Measurements from ENCODE around the gene DHRSX. TPM values are rescaled to one million over a fixed set of nuclear protein-coding genes. Genes with fewer than 3 reads are reported as not detected.
"Not testable (repeated sequence)": the region's sequence is repeated elsewhere in the genome, so short reads cannot be mapped to it uniquely, and the experiment has no call there.

The DHRSX gene
- total RNA-seq, 1 experiment from 2014 or later = 14.0 TPM

- H3K27me3 ChIP-seq (ENCODE audit: low read length); H3K4me1 ChIP-seq (ENCODE audit: low read length); H2AFZ ChIP-seq (ENCODE audit: low read length); H3K27ac ChIP-seq (ENCODE audit: low read length); H3K9me3 ChIP-seq (ENCODE audit: low read length); DNase-seq; H3K4me3 ChIP-seq (ENCODE audit: low read length); H3K4me2 ChIP-seq (ENCODE audit: low read depth, low read length, poor library complexity, severe bottlenecking); H4K20me1 ChIP-seq (ENCODE audit: insufficient read depth, low read depth, low read length); H3K79me2 ChIP-seq (ENCODE audit: low read length); H3K36me3 ChIP-seq (ENCODE audit: insufficient read depth, low read length); H3K9me2 ChIP-seq (replicated peaks; ENCODE audit: insufficient read depth, low read length); H3K9ac ChIP-seq (ENCODE audit: low read length): not testable (repeated sequence)
Measured at GRCh38 chrX:2350703-2351102, 150.1 kb downstream of the DHRSX start.

GRCh38 chrX:2350036-2350435 is 150.7 kb downstream of the DHRSX start:
- not testable (repeated sequence) for H3K9me2 ChIP-seq (replicated peaks; ENCODE audit: insufficient read depth, low read length); H3K4me3 ChIP-seq (ENCODE audit: low read length); H3K36me3 ChIP-seq (ENCODE audit: insufficient read depth, low read length); H3K4me1 ChIP-seq (ENCODE audit: low read length); H2AFZ ChIP-seq (ENCODE audit: low read length); H3K27me3 ChIP-seq (ENCODE audit: low read length); H4K20me1 ChIP-seq (ENCODE audit: insufficient read depth, low read depth, low read length); H3K79me2 ChIP-seq (ENCODE audit: low read length); H3K4me2 ChIP-seq (ENCODE audit: low read depth, low read length, poor library complexity, severe bottlenecking); H3K27ac ChIP-seq (ENCODE audit: low read length); H3K9ac ChIP-seq (ENCODE audit: low read length); H3K9me3 ChIP-seq (ENCODE audit: low read length); DNase-seq

- no peaks in the 10 kb centered on the region for H3K9me2 ChIP-seq (replicated peaks; ENCODE audit: insufficient read depth, low read length)
- H3K4me3 ChIP-seq (ENCODE audit: low read length) = no peak overlapping the region
- H4K20me1 ChIP-seq (ENCODE audit: insufficient read depth, low read depth, low read length) = no peaks in the 10 kb centered on the region
- no peaks in the 10 kb centered on the region for H3K27me3 ChIP-seq (ENCODE audit: low read length)
- no peak overlapping the region for H3K4me2 ChIP-seq (ENCODE audit: low read depth, low read length, poor library complexity, severe bottlenecking)
- H3K36me3 ChIP-seq (ENCODE audit: insufficient read depth, low read length) = no peaks in the 10 kb centered on the region
- H2AFZ ChIP-seq (ENCODE audit: low read length) = no peak overlapping the region
- no peaks in the 10 kb centered on the region for H3K4me1 ChIP-seq (ENCODE audit: low read length)
- no peak for DNase-seq
- no peak overlapping the region for H3K27ac ChIP-seq (ENCODE audit: low read length)
- no peak overlapping the region for H3K9ac ChIP-seq (ENCODE audit: low read length)
- no peaks in the 10 kb centered on the region for H3K79me2 ChIP-seq (ENCODE audit: low read length)
- 0 out of 2 replicates have a peak, but pooled peaks cover 5% of the 10 kb centered on the region for H3K9me3 ChIP-seq (ENCODE audit: low read length)
Measured at GRCh38 chrX:2348211-2348610, 152.6 kb downstream of the DHRSX start.

GRCh38 chrX:2346158-2346557 is 154.6 kb downstream of the DHRSX start:
- H3K4me2 ChIP-seq (ENCODE audit: low read depth, low read length, poor library complexity, severe bottlenecking) = no peak overlapping the region
- no peak overlapping the region for H2AFZ ChIP-seq (ENCODE audit: low read length)

GRCh38 chrX:2345562-2345961 is 155.2 kb downstream of the DHRSX start:
- DNase-seq = no peak
- H3K27me3 ChIP-seq (ENCODE audit: low read length) = no peaks in the 10 kb centered on the region
- no peak overlapping the region for H3K27ac ChIP-seq (ENCODE audit: low read length)
- no peaks in the 10 kb centered on the region for H4K20me1 ChIP-seq (ENCODE audit: insufficient read depth, low read depth, low read length)
- H3K4me1 ChIP-seq (ENCODE audit: low read length) = no peaks in the 10 kb centered on the region
- H3K4me3 ChIP-seq (ENCODE audit: low read length) = no peak overlapping the region
- H3K9ac ChIP-seq (ENCODE audit: low read length) = no peak overlapping the region
- H3K9me2 ChIP-seq (replicated peaks; ENCODE audit: insufficient read depth, low read length) = no peaks in the 10 kb centered on the region
- no peaks in the 10 kb centered on the region for H3K36me3 ChIP-seq (ENCODE audit: insufficient read depth, low read length)
- H3K79me2 ChIP-seq (ENCODE audit: low read length) = no peaks in the 10 kb centered on the region
- no peak overlapping the region for H2AFZ ChIP-seq (ENCODE audit: low read length)
- no peaks in the 10 kb centered on the region for H3K9me3 ChIP-seq (ENCODE audit: low read length)
- H3K4me2 ChIP-seq (ENCODE audit: low read depth, low read length, poor library complexity, severe bottlenecking) = no peak overlapping the region

More at GRCh38 chrX:2346158-2346557, 154.6 kb downstream of the DHRSX start:
- Histone ChIP-seq H3K4me3 (ENCODE audit: low read length) (no peak overlapping the region), H3K27me3 (ENCODE audit: low read length) (no peaks in the 10 kb centered on the region), H3K9me3 (ENCODE audit: low read length) (0 out of 2 replicates have a peak, but pooled peaks cover 5% of the 10 kb centered on the region), H3K79me2 (ENCODE audit: low read length) (no peaks in the 10 kb centered on the region), H3K4me1 (ENCODE audit: low read length) (no peaks in the 10 kb centered on the region), H4K20me1 (ENCODE audit: insufficient read depth, low read depth, low read length) (no peaks in the 10 kb centered on the region), H3K27ac (ENCODE audit: low read length) (no peak overlapping the region), H3K36me3 (ENCODE audit: insufficient read depth, low read length) (no peaks in the 10 kb centered on the region), H3K9ac (ENCODE audit: low read length) (no peak overlapping the region), H3K9me2 (replicated peaks; ENCODE audit: insufficient read depth, low read length) (no peaks in the 10 kb centered on the region)
- no peak for DNase-seq

GRCh38 chrX:2343413-2343812 is 157.4 kb downstream of the DHRSX start:
- H2AFZ ChIP-seq (ENCODE audit: low read length) = no peak overlapping the region
- no peak for DNase-seq

GRCh38 chrX:2342874-2343273 is 157.9 kb downstream of the DHRSX start:
- H3K4me1 ChIP-seq (ENCODE audit: low read length) = no peaks in the 10 kb centered on the region
- H3K9me3 ChIP-seq (ENCODE audit: low read length) = no peaks in the 10 kb centered on the region; the same call in 1 of the 2 replicates
- H3K9me2 ChIP-seq (replicated peaks; ENCODE audit: insufficient read depth, low read length) = no peaks in the 10 kb centered on the region
- H3K9ac ChIP-seq (ENCODE audit: low read length) = no peak overlapping the region
- no peak for DNase-seq
- H3K79me2 ChIP-seq (ENCODE audit: low read length) = no peaks in the 10 kb centered on the region
- H3K4me3 ChIP-seq (ENCODE audit: low read length) = no peak overlapping the region
- H4K20me1 ChIP-seq (ENCODE audit: insufficient read depth, low read depth, low read length) = no peaks in the 10 kb centered on the region
- H3K27me3 ChIP-seq (ENCODE audit: low read length) = no peaks in the 10 kb centered on the region
- no peaks in the 10 kb centered on the region for H3K36me3 ChIP-seq (ENCODE audit: insufficient read depth, low read length)
- no peak overlapping the region for H3K4me2 ChIP-seq (ENCODE audit: low read depth, low read length, poor library complexity, severe bottlenecking)
- no peak overlapping the region for H2AFZ ChIP-seq (ENCODE audit: low read length)
- no peak overlapping the region for H3K27ac ChIP-seq (ENCODE audit: low read length)

More at GRCh38 chrX:2343413-2343812, 157.4 kb downstream of the DHRSX start:
- H3K27ac ChIP-seq (ENCODE audit: low read length) = no peak overlapping the region
- H3K4me1 ChIP-seq (ENCODE audit: low read length) = no peaks in the 10 kb centered on the region
- H3K9ac ChIP-seq (ENCODE audit: low read length) = no peak overlapping the region
- H3K27me3 ChIP-seq (ENCODE audit: low read length) = no peaks in the 10 kb centered on the region
- H3K36me3 ChIP-seq (ENCODE audit: insufficient read depth, low read length) = no peaks in the 10 kb centered on the region
- H3K4me3 ChIP-seq (ENCODE audit: low read length) = no peak overlapping the region
- no peaks in the 10 kb centered on the region; the same call in 1 of the 2 replicates for H3K9me3 ChIP-seq (ENCODE audit: low read length)
- no peaks in the 10 kb centered on the region for H3K9me2 ChIP-seq (replicated peaks; ENCODE audit: insufficient read depth, low read length)
- no peaks in the 10 kb centered on the region for H3K79me2 ChIP-seq (ENCODE audit: low read length)
- no peaks in the 10 kb centered on the region for H4K20me1 ChIP-seq (ENCODE audit: insufficient read depth, low read depth, low read length)
- H3K4me2 ChIP-seq (ENCODE audit: low read depth, low read length, poor library complexity, severe bottlenecking) = no peak overlapping the region

- Histone ChIP-seq H3K4me2 (ENCODE audit: low read depth, low read length, poor library complexity, severe bottlenecking) (no peak overlapping the region), H3K36me3 (ENCODE audit: insufficient read depth, low read length) (no peaks in the 10 kb centered on the region), H3K79me2 (ENCODE audit: low read length) (no peaks in the 10 kb centered on the region), H2AFZ (ENCODE audit: low read length) (no peak overlapping the region), H3K9ac (ENCODE audit: low read length) (no peak overlapping the region), H3K9me3 (ENCODE audit: low read length) (no peaks in the 10 kb centered on the region; the same call in 1 of the 2 replicates), H3K27me3 (ENCODE audit: low read length) (no peaks in the 10 kb centered on the region), H3K27ac (ENCODE audit: low read length) (no peak overlapping the region), H3K9me2 (replicated peaks; ENCODE audit: insufficient read depth, low read length) (no peaks in the 10 kb centered on the region), H3K4me1 (ENCODE audit: low read length) (no peaks in the 10 kb centered on the region), H4K20me1 (ENCODE audit: insufficient read depth, low read depth, low read length) (no peaks in the 10 kb centered on the region), H3K4me3 (ENCODE audit: low read length) (no peak overlapping the region)
- DNase-seq = no peak
Measured at GRCh38 chrX:2342281-2342688, 158.5 kb downstream of the DHRSX start.

GRCh38 chrX:2340991-2341390 is 159.8 kb downstream of the DHRSX start:
- Histone ChIP-seq H3K4me2 (ENCODE audit: low read depth, low read length, poor library complexity, severe bottlenecking) (no peak overlapping the region), H3K9me3 (ENCODE audit: low read length) (no peaks in the 10 kb centered on the region; the same call in 1 of the 2 replicates), H3K27ac (ENCODE audit: low read length) (no peak overlapping the region), H3K4me3 (ENCODE audit: low read length) (no peak overlapping the region), H2AFZ (ENCODE audit: low read length) (no peak overlapping the region), H3K36me3 (ENCODE audit: insufficient read depth, low read length) (no peaks in the 10 kb centered on the region), H3K79me2 (ENCODE audit: low read length) (no peaks in the 10 kb centered on the region), H3K27me3 (ENCODE audit: low read length) (no peaks in the 10 kb centered on the region), H4K20me1 (ENCODE audit: insufficient read depth, low read depth, low read length) (no peaks in the 10 kb centered on the region), H3K4me1 (ENCODE audit: low read length) (no peaks in the 10 kb centered on the region), H3K9me2 (replicated peaks; ENCODE audit: insufficient read depth, low read length) (no peaks in the 10 kb centered on the region), H3K9ac (ENCODE audit: low read length) (no peak overlapping the region)
- DNase-seq = no peak
